ENCODE data around the gene HES2. TPM values are rescaled to one million over a fixed set of nuclear protein-coding genes. Genes with fewer than 3 reads are reported as not detected.

HES2 gene
- total RNA-seq (0.53 TPM), polyA plus RNA-seq (0.03 TPM)

GRCh38 chr1:6419804-6420453 lies at the start of gene HES2:
TSS of gene HES2 (minus strand) at chr1:6419919. CDS start at chr1:6419820, 99 bp downstream.
- Histone ChIP-seq H3K4me3 (ENCODE audit: low read depth, low read length) (peak within 1 kb of the TSS; percentile 35), H3K36me3 (ENCODE audit: insufficient read depth) (no peaks in the 10 kb centered on the region), H3K27ac (ENCODE audit: low read depth) (no peak within 1 kb of the TSS), H3K4me1 (ENCODE audit: insufficient read depth) (no peaks in the 10 kb centered on the region)
- under 1% methylated on average over 62 of the region's 62 CpGs for WGBS
- DNase-seq (ENCODE audit: extremely low spot score) = no peak

- Histone ChIP-seq H3K4me3 (ENCODE audit: low read depth, low read length) (no peak overlapping the region), H3K36me3 (ENCODE audit: insufficient read depth) (no peaks in the 10 kb centered on the region), H3K27ac (ENCODE audit: low read depth) (no peak overlapping the region), H3K4me1 (ENCODE audit: insufficient read depth) (no peaks in the 10 kb centered on the region)
- WGBS = 93% methylated on average over 13 of the region's 13 CpGs
- DNase-seq (ENCODE audit: extremely low spot score) = no peak
Observed at GRCh38 chr1:6468729-6469461, 49.2 kb upstream of the HES2 start.

- H3K36me3 ChIP-seq (ENCODE audit: insufficient read depth) = no peaks in the 10 kb centered on the region
- WGBS = 90% methylated on average over 30 of the region's 30 CpGs
- no peak overlapping the region for H3K27ac ChIP-seq (ENCODE audit: low read depth)
- DNase-seq (ENCODE audit: extremely low spot score) = no peak
- H3K4me1 ChIP-seq (ENCODE audit: insufficient read depth) = no peaks in the 10 kb centered on the region
- H3K4me3 ChIP-seq (ENCODE audit: low read depth, low read length) = no peak overlapping the region
Observed at GRCh38 chr1:6467744-6468688, 48.3 kb upstream of the HES2 start.

GRCh38 chr1:6467224-6467623 lies 47.5 kb upstream of the HES2 start:
- no peaks in the 10 kb centered on the region for H3K36me3 ChIP-seq (ENCODE audit: insufficient read depth)
- WGBS = 94% methylated on average over 12 of the region's 12 CpGs
- no peak overlapping the region for H3K4me3 ChIP-seq (ENCODE audit: low read depth, low read length)
- no peak overlapping the region for H3K27ac ChIP-seq (ENCODE audit: low read depth)
- DNase-seq (ENCODE audit: extremely low spot score) = no peak
- no peaks in the 10 kb centered on the region for H3K4me1 ChIP-seq (ENCODE audit: insufficient read depth)

- Histone ChIP-seq H3K4me3 (ENCODE audit: low read depth, low read length) (no peak overlapping the region), H3K36me3 (ENCODE audit: insufficient read depth) (no peaks in the 10 kb centered on the region), H3K27ac (ENCODE audit: low read depth) (no peak overlapping the region), H3K4me1 (ENCODE audit: insufficient read depth) (no peaks in the 10 kb centered on the region)
- DNase-seq (ENCODE audit: extremely low spot score) = no peak
- WGBS = 96% methylated on average over 5 of the region's 5 CpGs
Observed at GRCh38 chr1:6466751-6467150, 47.0 kb upstream of the HES2 start.

GRCh38 chr1:6466023-6466422 lies 46.3 kb upstream of the HES2 start, which contains the start of gene TNFRSF25:
TSS of gene TNFRSF25 (minus strand) at chr1:6466173. CDS start at chr1:6466107, 66 bp downstream.
- 16% methylated on average over 43 of the region's 43 CpGs for WGBS
- Histone ChIP-seq H3K36me3 (ENCODE audit: insufficient read depth) (no peaks in the 10 kb centered on the region), H3K4me1 (ENCODE audit: insufficient read depth) (no peaks in the 10 kb centered on the region), H3K4me3 (ENCODE audit: low read depth, low read length) (peak within 1 kb of the TSS; percentile 23), H3K27ac (ENCODE audit: low read depth) (no peak within 1 kb of the TSS)
- DNase-seq (ENCODE audit: extremely low spot score) = no peak

GRCh38 chr1:6465461-6466005 lies 45.8 kb upstream of the HES2 start:
- Histone ChIP-seq H3K4me1 (ENCODE audit: insufficient read depth) (no peaks in the 10 kb centered on the region), H3K27ac (ENCODE audit: low read depth) (no peak overlapping the region), H3K4me3 (ENCODE audit: low read depth, low read length) (peak overlapping the region; percentile 23), H3K36me3 (ENCODE audit: insufficient read depth) (no peaks in the 10 kb centered on the region)
- no peak for DNase-seq (ENCODE audit: extremely low spot score)
- WGBS = 56% methylated on average over 21 of the region's 21 CpGs

- Histone ChIP-seq H3K4me3 (ENCODE audit: low read depth, low read length) (no peak overlapping the region), H3K36me3 (ENCODE audit: insufficient read depth) (no peaks in the 10 kb centered on the region), H3K27ac (ENCODE audit: low read depth) (no peak overlapping the region), H3K4me1 (ENCODE audit: insufficient read depth) (no peaks in the 10 kb centered on the region)
- WGBS = 82% methylated on average over 5 of the region's 5 CpGs
- no peak for DNase-seq (ENCODE audit: extremely low spot score)
Observed at GRCh38 chr1:6464915-6465314, 45.2 kb upstream of the HES2 start.

GRCh38 chr1:6464514-6464836 lies 44.8 kb upstream of the HES2 start:
- Histone ChIP-seq H3K36me3 (ENCODE audit: insufficient read depth) (no peaks in the 10 kb centered on the region), H3K4me1 (ENCODE audit: insufficient read depth) (no peaks in the 10 kb centered on the region), H3K4me3 (ENCODE audit: low read depth, low read length) (no peak overlapping the region), H3K27ac (ENCODE audit: low read depth) (no peak overlapping the region)
- DNase-seq (ENCODE audit: extremely low spot score) = no peak
- 91% methylated on average over 7 of the region's 7 CpGs for WGBS

- H3K4me1 ChIP-seq (ENCODE audit: insufficient read depth) = no peaks in the 10 kb centered on the region
- DNase-seq (ENCODE audit: extremely low spot score) = no peak
- no peak overlapping the region for H3K27ac ChIP-seq (ENCODE audit: low read depth)
- no peaks in the 10 kb centered on the region for H3K36me3 ChIP-seq (ENCODE audit: insufficient read depth)
- H3K4me3 ChIP-seq (ENCODE audit: low read depth, low read length) = no peak overlapping the region
- 86% methylated on average over 1 of the region's 1 CpG for WGBS
Observed at GRCh38 chr1:6463120-6463412, 43.3 kb upstream of the HES2 start.

GRCh38 chr1:6462412-6463119 lies 42.8 kb upstream of the HES2 start:
- Histone ChIP-seq H3K4me3 (ENCODE audit: low read depth, low read length) (no peak overlapping the region), H3K27ac (ENCODE audit: low read depth) (no peak overlapping the region), H3K36me3 (ENCODE audit: insufficient read depth) (no peaks in the 10 kb centered on the region), H3K4me1 (ENCODE audit: insufficient read depth) (no peaks in the 10 kb centered on the region)
- DNase-seq (ENCODE audit: extremely low spot score) = no peak
- 89% methylated on average over 13 of the region's 13 CpGs for WGBS

GRCh38 chr1:6461538-6462411 lies 42.1 kb upstream of the HES2 start:
- no peaks in the 10 kb centered on the region for H3K4me1 ChIP-seq (ENCODE audit: insufficient read depth)
- H3K27ac ChIP-seq (ENCODE audit: low read depth) = no peak overlapping the region
- no peak overlapping the region for H3K4me3 ChIP-seq (ENCODE audit: low read depth, low read length)
- DNase-seq (ENCODE audit: extremely low spot score) = no peak
- 86% methylated on average over 48 of the region's 48 CpGs for WGBS
- no peaks in the 10 kb centered on the region for H3K36me3 ChIP-seq (ENCODE audit: insufficient read depth)

All from urinary bladder (tissue), 4 donors.